ENCODE results near the gene UBL3. TPM values are rescaled to one million over a fixed set of nuclear protein-coding genes. Genes with fewer than 3 reads are reported as not detected.

Gene UBL3
- total RNA-seq, 1 donor from 2014 or later = 17.9 TPM

- no peak for TF ChIP-seq CTCF (IDR thresholded peaks at IDR 0.05)
- ATAC-seq (ENCODE audit: low read depth) = no peak
- intact Hi-C loops (cut with micrococcal nuclease) = no loop called here
- DNase-seq = no peak
- H3K36me3 Mint-ChIP-seq (ENCODE audit: low read depth) = no peaks in the 10 kb centered on the region
- H3K27ac Mint-ChIP-seq = no peak overlapping the region
- H3K9me3 Mint-ChIP-seq = peaks cover 11% of the 10 kb centered on the region
- POLR2A ChIA-PET = no interaction called here
- H3K27me3 Mint-ChIP-seq = peaks cover 20% of the 10 kb centered on the region
- no peak overlapping the region for H3K4me3 Mint-ChIP-seq
- CTCF ChIA-PET = no interaction called here
- no peaks in the 10 kb centered on the region for H3K4me1 Mint-ChIP-seq
Observed at GRCh38 chr13:29722415-29722814, 128.0 kb downstream of the UBL3 start.

GRCh38 chr13:29721766-29722165, 128.7 kb downstream of the UBL3 start:
- no peaks in the 10 kb centered on the region for H3K4me1 Mint-ChIP-seq
- no peak for TF ChIP-seq CTCF (IDR thresholded peaks at IDR 0.05)
- ATAC-seq (ENCODE audit: low read depth) = no peak

GRCh38 chr13:29718694-29719093, 131.7 kb downstream of the UBL3 start:
- ChIA-PET POLR2A (no interaction called here), CTCF (no interaction called here)
- TF ChIP-seq CTCF (IDR thresholded peaks at IDR 0.05) = no peak
- peaks cover 13% of the 10 kb centered on the region for H3K27me3 Mint-ChIP-seq
- no peaks in the 10 kb centered on the region for H3K4me1 Mint-ChIP-seq
- no peaks in the 10 kb centered on the region for H3K9me3 Mint-ChIP-seq
- no peak for ATAC-seq (ENCODE audit: low read depth)
- intact Hi-C loops (cut with micrococcal nuclease) = no loop called here
- no peaks in the 10 kb centered on the region for H3K36me3 Mint-ChIP-seq (ENCODE audit: low read depth)
- no peak for DNase-seq
- H3K4me3 Mint-ChIP-seq = no peak overlapping the region
- no peak overlapping the region for H3K27ac Mint-ChIP-seq

More at GRCh38 chr13:29721766-29722165, 128.7 kb downstream of the UBL3 start:
- H3K27ac Mint-ChIP-seq = no peak overlapping the region
- H3K9me3 Mint-ChIP-seq = peaks cover 11% of the 10 kb centered on the region
- H3K27me3 Mint-ChIP-seq = peaks cover 19% of the 10 kb centered on the region
- intact Hi-C loops (cut with micrococcal nuclease) = no loop called here
- H3K36me3 Mint-ChIP-seq (ENCODE audit: low read depth) = no peaks in the 10 kb centered on the region
- POLR2A ChIA-PET = no interaction called here
- CTCF ChIA-PET = no interaction called here
- DNase-seq = no peak
- H3K4me3 Mint-ChIP-seq = no peak overlapping the region

- Mint-ChIP-seq H3K4me1 (no peaks in the 10 kb centered on the region), H3K4me3 (no peak overlapping the region), H3K9me3 (no peaks in the 10 kb centered on the region), H3K27ac (no peak overlapping the region), H3K36me3 (ENCODE audit: low read depth) (no peaks in the 10 kb centered on the region), H3K27me3 (peaks cover 17% of the 10 kb centered on the region)
- intact Hi-C loops (cut with micrococcal nuclease) = no loop called here
- no peak for DNase-seq
- ChIA-PET CTCF (no interaction called here), POLR2A (no interaction called here)
- ATAC-seq (ENCODE audit: low read depth) = no peak
- TF ChIP-seq CTCF (IDR thresholded peaks at IDR 0.05) = no peak
Observed at GRCh38 chr13:29716493-29716892, 133.9 kb downstream of the UBL3 start.

Measured in activated B cell treated with CpG ODN at 0.5 μM for 24 hours (primary cell).